H1 (cell line): Measurements from ENCODE around the gene TCEA2.

ENCODE experiments used
- ASH2L ChIP-seq: fragments of 200-600, 300-600 bp; sonication (generic); IDR thresholded peaks from one replicate; pipeline ENCODE4 v1.7.1; 2017; ENCODE audit warnings: low read length
- CHD2 ChIP-seq: IDR thresholded peaks from 2 replicates; pipeline ENCODE4 v1.6.1; 2012; ENCODE audit warnings: low read length, improper control_type of control experiment
- CTCF ChIP-seq, 3 experiments: IDR thresholded peaks; 1 replicate in 2 of 3; 2 replicates in 1 of 3; pipeline versions ENCODE4 v1.5.1 to v1.6.1; 2011; ENCODE audit warnings: low read length in 3 of 3, mild to moderate bottlenecking in 3 of 3, inconsistent platforms in 2 of 3, low read depth in 1 of 3, moderate library complexity in 1 of 3; ENCODE audit not compliant: insufficient read depth in 1 of 3; ENCODE audit errors: control extremely low read depth in 1 of 3
- E2F6 ChIP-seq: IDR thresholded peaks from 2 replicates; pipeline ENCODE4 v1.6.1; 2012; ENCODE audit warnings: inconsistent platforms
- EP300 ChIP-seq, 2 experiments: IDR thresholded peaks; 1 replicate in 1 of 2; 2 replicates in 1 of 2; pipeline ENCODE4 v1.6.1; 2011 to 2012; ENCODE audit warnings: low read depth in 2 of 2, low read length in 2 of 2, mild to moderate bottlenecking in 2 of 2, borderline replicate concordance in 1 of 2, inconsistent platforms in 1 of 2, moderate library complexity in 1 of 2
- POLR2A ChIP-seq, 2 experiments: IDR thresholded peaks; 1 replicate in 1 of 2; 2 replicates in 1 of 2; pipeline ENCODE4 v1.6.1; 2011; ENCODE audit warnings: low read depth in 2 of 2, low read length in 2 of 2, mild to moderate bottlenecking in 2 of 2; ENCODE audit errors: control extremely low read depth in 1 of 2
- POLR2AphosphoS5 ChIP-seq: IDR thresholded peaks from 2 replicates; pipeline ENCODE4 v1.6.1; 2011; ENCODE audit warnings: low read depth, low read length
- RAD21 ChIP-seq, 2 experiments: IDR thresholded peaks in 1 of 2; conservative IDR thresholded peaks in 1 of 2; 2 replicates each; pipeline ENCODE4 v1.6.1; 2011; ENCODE audit warnings: low read depth in 2 of 2, low read length in 2 of 2, improper control_type of control experiment in 1 of 2, inconsistent platforms in 1 of 2, mild to moderate bottlenecking in 1 of 2, moderate library complexity in 1 of 2
- SIN3A ChIP-seq, 2 experiments: IDR thresholded peaks in 1 of 2; conservative IDR thresholded peaks in 1 of 2; 2 replicates each; pipeline ENCODE4 v1.6.1; 2011 to 2012; ENCODE audit warnings: low read length in 2 of 2, improper control_type of control experiment in 1 of 2, low read depth in 1 of 2, mild to moderate bottlenecking in 1 of 2
- SP2 ChIP-seq: IDR thresholded peaks from 2 replicates; pipeline ENCODE4 v1.6.1; 2012; ENCODE audit warnings: mild to moderate bottlenecking, low read length, inconsistent platforms
- TAF7 ChIP-seq: optimal IDR thresholded peaks from 2 replicates; pipeline ENCODE3; 2011; ENCODE audit warnings: low read depth, mild to moderate bottlenecking, inconsistent platforms, low read length, moderate library complexity, borderline replicate concordance
- TCF12 ChIP-seq: IDR thresholded peaks from 2 replicates; pipeline ENCODE4 v1.6.1; 2011; ENCODE audit warnings: low read depth, mild to moderate bottlenecking, low read length
- USF2 ChIP-seq: IDR thresholded peaks from 2 replicates; pipeline ENCODE4 v1.6.1; 2011; ENCODE audit warnings: low read length, improper control_type of control experiment
- YY1 ChIP-seq: IDR thresholded peaks from 2 replicates; pipeline ENCODE4 v1.6.1; 2011; ENCODE audit warnings: low read depth, mild to moderate bottlenecking, low read length

- no peak for TF ChIP-seq CHD2
- no peak for TF ChIP-seq CTCF (IDR thresholded peaks at IDR 0.05; ENCODE audit: control extremely low read depth in 1 of 3, insufficient read depth in 1 of 3, low read depth in 1 of 3, low read length in 3 of 3)
- TF ChIP-seq RAD21 (IDR thresholded peaks at IDR 0.05 in 1 of 2, conservative IDR thresholded peaks at IDR 0.05 in 1 of 2; ENCODE audit: low read depth in 2 of 2, low read length in 2 of 2), result no peak
- no peak for TF ChIP-seq E2F6
- no peak for TF ChIP-seq POLR2AphosphoS5
- no peak for TF ChIP-seq POLR2A (IDR thresholded peaks at IDR 0.05; ENCODE audit: control extremely low read depth in 1 of 2, low read depth in 2 of 2, low read length in 2 of 2)
- no peak for TF ChIP-seq USF2
- no peak for TF ChIP-seq EP300 (IDR thresholded peaks at IDR 0.05; ENCODE audit: borderline replicate concordance in 1 of 2, low read depth in 2 of 2, low read length in 2 of 2)
- TF ChIP-seq TCF12, result no peak
- TF ChIP-seq SIN3A (conservative IDR thresholded peaks at IDR 0.05 in 1 of 2, IDR thresholded peaks at IDR 0.05 in 1 of 2; ENCODE audit: low read depth in 1 of 2, low read length in 2 of 2), result no peak
- no peak for TF ChIP-seq SP2
- TF ChIP-seq TAF7, result no peak
- TF ChIP-seq ASH2L, result no peak
- TF ChIP-seq YY1, result no peak
Observed at GRCh38 chr20:64110411-64111068, 47.5 kb downstream of the TCEA2 start.
